T-helper 17 cell (primary cell): Measurements from ENCODE around the gene GPX2. TPM values are rescaled to one million over a fixed set of nuclear protein-coding genes. Genes with fewer than 3 reads are reported as not detected.
"Not testable (repeated sequence)": the region's sequence is repeated elsewhere in the genome, so short reads cannot be mapped to it uniquely, and the experiment has no call there.

Experiments used
- ATAC-seq: fragments of 150-1000 bp; cut with Tn5 transposase; 2 replicates; pipeline ENCODE4 v1.10.0; 2021; ENCODE audit warnings: mild to moderate bottlenecking, moderate library complexity
- DNase-seq, 3 donors: peaks; one replicate each; pipeline versions ENCODE4 v3.0.0 to v3.0.0-alpha.2; 2020 to 2021
- H3K9me3 ChIP-seq: one replicate; pipeline ENCODE4 v1.7.0; 2013; ENCODE audit warnings: low read length, mild to moderate bottlenecking; ENCODE audit not compliant: control insufficient read depth, poor library complexity, severe bottlenecking
- H3K27ac Mint-ChIP-seq: one replicate; pipeline ENCODE4 v1.8.0; 2022; ENCODE audit warnings: mild to moderate bottlenecking, moderate library complexity, mixed read lengths
- H3K27me3 Mint-ChIP-seq: one replicate; pipeline ENCODE4 v1.8.0; 2022; ENCODE audit warnings: mixed read lengths
- H3K36me3 Mint-ChIP-seq: one replicate; pipeline ENCODE4 v1.8.0; 2022; ENCODE audit warnings: low read depth, mixed read lengths
- H3K4me1 Mint-ChIP-seq: one replicate; pipeline ENCODE4 v1.8.0; 2022; ENCODE audit warnings: mild to moderate bottlenecking, mixed read lengths
- H3K4me3 Mint-ChIP-seq: one replicate; pipeline ENCODE4 v1.8.0; 2022; ENCODE audit warnings: mild to moderate bottlenecking, moderate library complexity, mixed read lengths
- total RNA-seq, 4 donors: library from RNA in 2 of 4; stranded (reverse) in 2 of 4; gene quantifications; one replicate each; pipeline ENCODE4 v1.2.3 and lab custom pipeline; 2022 to 2026

GPX2 gene
- total RNA-seq, 2 donors from 2014 or later, result not detected

DNA sequence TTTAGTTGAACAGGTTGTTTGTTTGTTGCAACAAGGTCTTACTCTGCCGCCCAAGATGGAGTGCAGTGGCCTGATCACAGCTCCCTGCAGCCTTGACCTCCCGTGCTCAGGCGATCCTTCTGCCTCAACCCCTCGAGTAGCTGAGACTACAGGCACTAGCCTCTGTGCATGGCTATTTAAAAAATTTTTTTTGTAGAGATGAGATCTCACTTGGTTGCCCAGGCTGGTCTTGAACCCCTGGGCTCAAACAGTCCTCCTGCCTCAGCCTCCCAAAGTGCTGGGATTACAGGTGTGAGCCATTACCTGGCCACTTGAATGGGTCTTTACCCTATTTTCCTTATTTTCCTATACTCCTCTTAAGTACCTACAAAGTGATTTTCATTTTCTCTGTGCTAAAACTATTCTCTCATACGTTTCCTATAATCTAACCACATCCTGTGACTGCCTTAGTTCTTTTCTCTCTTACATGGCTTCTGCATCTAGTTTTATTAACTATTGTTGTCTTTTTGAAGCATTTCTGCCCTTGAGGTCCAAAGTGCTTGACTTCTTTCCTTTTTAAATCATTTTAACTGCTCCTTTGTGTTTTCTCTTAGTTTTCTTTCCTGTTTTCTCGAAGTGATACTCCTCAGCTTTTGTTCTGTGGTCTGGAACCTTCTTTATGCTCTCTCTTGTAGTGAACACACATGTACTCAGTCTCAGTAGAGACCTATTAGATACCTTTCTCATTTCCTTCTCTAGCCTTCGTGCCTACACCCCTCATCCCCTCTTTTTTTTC lies 14.1 kb downstream of the GPX2 start:
- Mint-ChIP-seq H3K36me3 (no peaks in the 10 kb centered on the region), H3K4me1 (peaks cover 21% of the 10 kb centered on the region), H3K4me3 (no peak overlapping the region), H3K27me3 (no peaks in the 10 kb centered on the region), H3K27ac (no peak overlapping the region)
- DNase-seq, result no peak
- no peaks in the 10 kb centered on the region for H3K9me3 ChIP-seq
- ATAC-seq, result peak; percentile 87

DNA sequence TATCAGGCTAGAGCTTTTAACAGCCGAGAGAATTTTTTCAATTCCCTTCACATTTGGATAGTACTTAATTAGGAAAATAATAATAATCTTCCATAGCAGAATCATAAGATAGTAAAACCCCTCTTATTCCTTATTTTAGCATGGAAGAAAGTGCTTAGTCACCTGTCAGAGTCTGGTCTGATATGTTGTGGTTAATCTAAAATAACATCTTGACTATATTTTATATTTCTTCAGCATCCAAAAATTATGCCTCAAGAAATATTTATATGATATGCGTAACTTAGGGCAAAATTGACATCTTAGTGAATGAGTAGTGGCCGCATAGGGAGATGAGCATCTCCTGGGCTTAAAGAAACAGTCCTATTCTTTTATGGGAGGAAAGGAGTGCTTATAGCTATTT lies 15.5 kb downstream of the GPX2 start:
- Mint-ChIP-seq H3K4me3 (no peak overlapping the region), H3K27ac (no peak overlapping the region)

DNA sequence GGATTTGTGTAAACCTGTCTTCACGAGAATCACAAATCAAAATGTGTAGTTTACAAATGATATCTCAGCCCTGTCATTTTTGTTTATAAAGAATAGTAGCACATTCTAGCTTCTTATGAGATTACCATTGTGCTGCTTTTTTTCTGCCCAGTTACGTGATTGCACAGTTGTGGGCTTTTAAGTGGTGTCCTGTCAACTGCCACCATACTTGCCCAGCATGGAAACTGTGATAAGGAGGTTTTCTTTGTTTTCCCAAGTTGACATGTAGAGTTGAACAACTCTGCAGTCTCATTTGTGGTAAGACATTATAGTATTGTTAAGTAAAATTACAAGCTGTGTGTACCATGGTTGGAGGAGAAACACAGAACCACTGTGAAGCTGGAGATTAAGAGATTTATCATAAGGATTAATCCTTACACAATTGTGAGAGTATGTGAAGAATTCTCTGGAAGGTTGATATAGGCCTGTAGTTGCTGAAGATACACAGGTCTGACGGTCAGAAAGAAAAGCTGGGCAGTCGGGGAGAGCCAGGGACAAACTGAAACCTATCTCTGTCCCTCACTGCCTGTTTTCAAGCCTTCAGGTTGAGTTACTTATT lies 16.0 kb downstream of the GPX2 start:
- H3K4me1 Mint-ChIP-seq, result peaks cover 29% of the 10 kb centered on the region
- peaks cover 3% of the 10 kb centered on the region for H3K36me3 Mint-ChIP-seq
- H3K27ac Mint-ChIP-seq, result no peak overlapping the region
- H3K27me3 Mint-ChIP-seq, result no peaks in the 10 kb centered on the region
- H3K4me3 Mint-ChIP-seq, result no peak overlapping the region
- no peaks in the 10 kb centered on the region for H3K9me3 ChIP-seq
- DNase-seq, result no peak
- no peak for ATAC-seq

More for the DNA sequence above, 15.5 kb downstream of the GPX2 start:
- Mint-ChIP-seq H3K36me3 (no peaks in the 10 kb centered on the region), H3K27me3 (no peaks in the 10 kb centered on the region), H3K4me1 (peaks cover 24% of the 10 kb centered on the region)
- no peak for ATAC-seq
- H3K9me3 ChIP-seq, result no peaks in the 10 kb centered on the region
- DNase-seq, result no peak

DNA sequence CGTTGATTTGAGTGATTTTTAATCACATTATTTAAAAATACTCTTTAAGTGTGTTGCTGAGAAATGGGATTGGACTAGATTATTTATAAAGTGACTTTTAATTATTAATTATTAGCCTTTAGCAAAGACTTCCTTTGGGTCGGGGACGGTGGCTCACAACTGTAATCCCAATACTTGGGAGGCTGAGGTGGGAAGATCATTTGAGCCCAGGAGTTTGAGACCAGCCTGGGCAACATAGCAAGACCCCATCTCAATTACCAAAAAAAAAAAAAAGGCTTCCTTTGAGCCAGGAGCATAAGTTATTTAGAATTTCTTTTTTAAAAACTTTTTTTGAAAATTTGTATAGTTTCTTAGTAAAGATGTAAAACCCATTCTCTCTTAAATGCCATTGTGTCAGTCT lies 19.5 kb downstream of the GPX2 start:
- H3K4me3 Mint-ChIP-seq, result no peak overlapping the region
- no peaks in the 10 kb centered on the region for H3K9me3 ChIP-seq
- H3K27ac Mint-ChIP-seq, result peak overlapping the region; percentile 63
- H3K4me1 Mint-ChIP-seq, result peaks cover 35% of the 10 kb centered on the region
- DNase-seq (no peak), ATAC-seq (no peak)
- peaks cover 3% of the 10 kb centered on the region for H3K36me3 Mint-ChIP-seq
- no peaks in the 10 kb centered on the region for H3K27me3 Mint-ChIP-seq

DNA sequence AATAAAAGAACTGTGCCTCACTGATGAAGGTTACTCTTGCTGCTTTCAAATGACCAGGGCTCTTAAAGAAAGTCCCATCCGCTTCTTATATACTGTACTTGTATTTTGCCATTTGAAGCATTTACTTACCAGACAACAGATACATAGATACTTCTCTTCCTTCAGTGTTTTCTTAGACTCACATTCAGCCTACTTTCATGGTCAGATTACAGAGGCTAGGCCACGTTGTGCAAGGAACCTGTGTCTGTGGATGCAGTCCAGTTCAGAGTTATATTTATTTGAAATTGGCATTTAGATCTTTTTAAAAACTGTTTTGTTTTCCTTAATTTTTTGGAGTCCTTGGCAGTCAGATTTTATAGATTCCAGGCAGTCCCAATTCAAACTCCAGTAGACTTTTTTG lies 22.1 kb downstream of the GPX2 start:
- no peaks in the 10 kb centered on the region for H3K9me3 ChIP-seq
- Mint-ChIP-seq H3K27ac (peak overlapping the region; percentile 83), H3K4me3 (peak overlapping the region; percentile 10), H3K27me3 (no peaks in the 10 kb centered on the region), H3K36me3 (peaks cover 7% of the 10 kb centered on the region), H3K4me1 (peaks cover 53% of the 10 kb centered on the region)
- ATAC-seq (no peak), DNase-seq (no peak)

DNA sequence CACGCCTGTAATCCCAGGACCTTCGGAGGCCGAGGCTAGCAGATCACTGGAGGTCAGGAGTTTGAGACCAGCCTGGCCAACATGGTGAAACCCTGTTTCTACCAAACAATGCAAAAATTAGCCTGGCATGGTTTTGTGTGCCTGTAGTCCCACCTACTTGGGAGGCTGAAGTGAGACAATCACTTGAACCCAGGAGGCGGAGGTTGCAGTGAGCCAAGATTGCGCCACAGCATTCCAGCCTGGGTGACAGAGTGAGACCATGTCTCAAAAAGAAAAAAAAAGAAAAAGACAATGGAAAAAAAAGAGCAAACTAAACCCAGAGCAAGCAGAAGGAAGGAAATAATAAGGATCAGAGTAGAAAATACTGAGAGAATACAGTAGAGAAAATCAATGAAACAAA lies 22.9 kb downstream of the GPX2 start:
- no peak overlapping the region for H3K4me3 Mint-ChIP-seq
- no peaks in the 10 kb centered on the region for H3K27me3 Mint-ChIP-seq
- peak overlapping the region; percentile 41 for H3K27ac Mint-ChIP-seq
- H3K36me3 Mint-ChIP-seq, result peaks cover 7% of the 10 kb centered on the region
- H3K9me3 ChIP-seq, result no peaks in the 10 kb centered on the region
- DNase-seq, result no peak
- ATAC-seq, result no peak
- H3K4me1 Mint-ChIP-seq, result peaks cover 57% of the 10 kb centered on the region

DNA sequence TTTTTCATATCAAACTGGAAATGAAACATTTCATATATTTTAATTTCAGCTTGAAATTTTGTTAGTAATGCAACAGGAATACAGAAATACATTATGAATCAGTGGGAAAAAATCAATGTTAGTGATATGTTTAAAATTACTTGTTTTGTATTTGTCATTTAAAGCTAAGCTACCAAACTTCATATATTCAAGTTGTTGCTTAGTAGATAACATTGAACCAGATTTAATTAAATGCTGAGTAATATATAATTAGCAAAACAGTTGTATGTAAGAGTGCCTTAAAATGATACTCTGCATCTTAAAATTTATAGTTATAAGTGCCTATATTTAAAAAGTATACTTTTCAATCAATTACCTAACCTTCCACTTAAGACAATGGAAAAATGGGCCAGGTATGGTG lies 23.3 kb downstream of the GPX2 start:
- Mint-ChIP-seq H3K27me3 (no peaks in the 10 kb centered on the region), H3K36me3 (peaks cover 7% of the 10 kb centered on the region), H3K4me3 (no peak overlapping the region), H3K4me1 (peaks cover 57% of the 10 kb centered on the region), H3K27ac (peak overlapping the region; percentile 98)
- H3K9me3 ChIP-seq, result no peaks in the 10 kb centered on the region
- ATAC-seq (no peak), DNase-seq (no peak)

DNA sequence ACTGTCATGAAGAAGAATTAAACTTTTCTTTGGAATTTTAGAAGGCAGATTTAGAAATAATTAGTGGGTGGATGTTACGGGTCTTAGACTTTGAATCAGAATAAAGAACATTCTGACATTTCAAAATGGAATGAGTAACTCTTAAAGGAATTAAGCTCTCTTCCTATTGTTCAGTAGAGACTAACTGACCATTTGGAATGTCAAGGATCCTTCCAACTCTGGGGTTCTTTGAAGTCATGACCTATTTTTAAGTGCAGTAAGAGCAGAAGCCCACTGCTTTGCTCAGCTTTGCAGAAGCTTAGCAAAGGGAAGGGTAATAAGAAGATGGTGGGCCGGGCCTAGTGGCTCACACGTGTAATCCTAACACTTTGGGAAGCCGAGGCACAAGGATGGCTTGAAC lies 24.3 kb downstream of the GPX2 start:
- Mint-ChIP-seq H3K27me3 (no peaks in the 10 kb centered on the region), H3K4me1 (peaks cover 57% of the 10 kb centered on the region), H3K27ac (peak overlapping the region; percentile 98), H3K4me3 (peak overlapping the region; percentile 19), H3K36me3 (peaks cover 7% of the 10 kb centered on the region)
- no peaks in the 10 kb centered on the region for H3K9me3 ChIP-seq
- no peak for DNase-seq
- no peak for ATAC-seq

DNA sequence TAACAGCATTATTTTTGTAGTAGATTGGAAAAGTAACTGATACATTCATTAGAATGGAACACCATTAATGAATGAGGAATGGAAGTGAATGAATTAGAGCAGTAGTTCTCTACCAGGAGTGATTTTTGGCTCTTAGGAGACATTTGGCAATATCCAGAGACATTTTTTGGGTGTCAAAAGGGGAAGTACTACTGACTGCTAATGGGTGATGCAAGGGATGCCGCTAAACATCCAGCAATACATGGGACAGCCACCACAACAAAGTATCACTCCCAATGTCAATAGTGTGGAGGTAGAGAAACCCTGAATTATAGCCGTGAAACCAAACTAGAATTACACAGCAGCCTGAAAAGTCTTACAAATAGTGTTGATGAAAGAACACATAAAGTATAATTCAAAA lies 26.7 kb downstream of the GPX2 start:
- Mint-ChIP-seq H3K27ac (peak overlapping the region; percentile 98), H3K4me3 (peak overlapping the region; percentile 94)

DNA sequence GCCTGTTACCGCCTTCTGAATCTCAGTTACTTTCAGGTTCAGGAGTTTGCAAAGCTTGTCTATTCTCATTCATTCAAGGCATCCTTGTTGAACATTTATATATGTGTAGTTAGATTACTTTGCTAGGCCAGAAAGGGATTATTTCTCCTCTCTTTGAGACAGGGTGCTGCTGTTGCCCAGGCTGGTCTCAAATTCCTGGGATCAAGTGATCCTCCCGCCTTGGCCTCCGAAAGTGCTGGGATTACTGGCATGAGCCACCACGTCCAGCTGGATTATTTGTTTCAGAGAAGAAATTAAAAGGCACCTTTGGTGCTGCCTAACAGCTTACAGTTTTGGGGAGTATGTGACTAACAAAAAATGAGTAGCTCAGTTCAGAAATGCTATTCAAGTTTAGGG lies 27.5 kb downstream of the GPX2 start:
- no peak for ATAC-seq
- Mint-ChIP-seq H3K36me3 (peaks cover 4% of the 10 kb centered on the region), H3K27ac (peak overlapping the region; percentile 98), H3K27me3 (no peaks in the 10 kb centered on the region), H3K4me1 (peaks cover 43% of the 10 kb centered on the region), H3K4me3 (peak overlapping the region; percentile 94)
- DNase-seq, result no peak
- no peaks in the 10 kb centered on the region for H3K9me3 ChIP-seq

More for the DNA sequence above, 26.7 kb downstream of the GPX2 start:
- H3K4me1 Mint-ChIP-seq, result peaks cover 49% of the 10 kb centered on the region
- ATAC-seq (no peak), DNase-seq (no peak)
- H3K36me3 Mint-ChIP-seq, result peaks cover 4% of the 10 kb centered on the region
- no peaks in the 10 kb centered on the region for H3K9me3 ChIP-seq
- no peaks in the 10 kb centered on the region for H3K27me3 Mint-ChIP-seq

DNA sequence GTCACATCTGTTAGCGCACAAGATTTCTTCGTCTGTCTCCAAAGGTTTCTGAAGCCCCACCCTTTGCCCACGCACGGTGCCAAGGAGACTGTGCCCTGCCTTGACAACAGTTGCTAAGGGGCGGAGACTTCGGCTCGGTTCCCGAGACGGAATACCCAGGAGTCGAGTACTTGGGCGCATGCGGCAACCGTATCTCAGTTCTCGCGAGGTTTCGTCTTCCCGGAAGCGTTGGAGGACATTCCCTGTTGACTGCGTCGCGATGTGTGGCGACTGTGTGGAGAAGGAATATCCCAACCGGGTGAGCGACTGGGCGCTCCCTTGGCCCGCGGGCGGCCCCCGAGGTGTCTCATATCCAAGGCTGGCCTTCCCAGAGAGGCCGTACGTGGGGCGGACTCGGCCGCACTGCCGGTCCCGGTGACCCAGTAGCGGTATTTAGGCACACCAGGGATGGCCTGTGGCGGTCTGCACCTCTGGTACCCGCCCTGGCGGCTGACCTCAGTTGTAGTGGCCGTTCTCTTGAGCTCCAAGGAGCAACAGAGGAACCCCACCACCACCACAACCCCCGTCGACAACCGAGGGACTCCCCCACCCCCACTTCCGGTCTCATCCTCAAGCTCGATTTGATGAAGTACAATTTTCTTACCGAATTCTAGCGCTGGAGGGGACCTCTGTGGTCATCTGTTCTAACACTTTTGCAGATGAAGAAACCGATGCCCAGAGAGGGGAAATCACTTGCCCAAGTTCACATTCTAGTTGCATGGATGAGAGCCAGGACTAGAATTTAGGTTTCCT lies 28.1 kb downstream of the GPX2 start, which contains the start of gene CHURC1:
CHURC1 (plus strand) TSS at position 219 of the 792 bp plus-strand sequence; CDS start at position 260, 41 bp downstream.
- peak; percentile 96 for ATAC-seq
- peaks cover 4% of the 10 kb centered on the region for H3K36me3 Mint-ChIP-seq

DNA sequence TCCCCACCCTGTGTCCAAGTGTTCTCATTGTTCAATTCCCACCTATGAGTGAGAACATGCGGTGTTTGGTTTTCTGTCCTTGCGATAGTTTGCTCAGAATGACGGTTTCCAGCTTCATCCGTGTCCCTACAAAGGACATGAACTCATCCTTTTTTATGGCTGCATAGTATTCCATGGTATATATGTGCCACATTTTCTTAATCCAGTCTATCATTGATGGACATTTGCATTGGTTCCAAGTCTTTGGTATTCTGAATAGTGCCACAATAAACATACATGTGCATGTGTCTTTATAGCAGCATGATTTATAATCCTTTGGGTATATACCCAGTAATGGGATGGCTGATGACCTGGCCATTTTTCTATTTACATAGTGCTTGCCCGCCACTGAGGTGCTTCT lies 29.1 kb downstream of the GPX2 start:
- ATAC-seq, result not testable (repeated sequence)
- H3K27ac Mint-ChIP-seq, result peak overlapping the region; percentile 98

More for the DNA sequence above, 28.1 kb downstream of the GPX2 start, which contains the start of gene CHURC1:
- Mint-ChIP-seq H3K27ac (peak within 1 kb of the TSS; percentile 98), H3K4me3 (peak within 1 kb of the TSS; percentile 94), H3K27me3 (no peaks in the 10 kb centered on the region), H3K4me1 (peaks cover 40% of the 10 kb centered on the region)
- peak; percentile 89 to 95 (median 94) for DNase-seq
- no peaks in the 10 kb centered on the region for H3K9me3 ChIP-seq

DNA sequence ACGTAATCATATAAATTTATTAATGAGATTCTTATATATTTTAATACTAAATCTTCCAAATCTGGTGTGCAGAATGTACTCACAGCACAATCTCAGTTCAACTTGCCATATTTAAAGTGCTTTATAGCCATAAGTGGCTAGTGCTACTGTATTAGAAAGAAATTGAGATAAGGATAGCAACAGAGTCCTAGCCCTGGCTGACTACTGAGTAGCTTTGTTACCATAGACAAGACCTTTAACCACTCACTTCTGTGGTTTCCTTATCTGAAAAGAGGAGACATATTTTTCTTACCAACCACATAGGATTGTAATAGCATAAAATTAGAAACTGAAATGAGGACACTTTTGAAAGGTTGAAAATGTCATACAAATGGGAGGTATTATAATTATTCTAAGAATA lies 30.3 kb downstream of the GPX2 start:
- ATAC-seq (no peak), DNase-seq (no peak)
- no peaks in the 10 kb centered on the region for H3K9me3 ChIP-seq
- Mint-ChIP-seq H3K27me3 (peaks cover 4% of the 10 kb centered on the region), H3K4me1 (peaks cover 29% of the 10 kb centered on the region), H3K36me3 (no peaks in the 10 kb centered on the region), H3K4me3 (no peak overlapping the region), H3K27ac (no peak overlapping the region)

More for the DNA sequence above, 29.1 kb downstream of the GPX2 start:
- H3K9me3 ChIP-seq, H3K27me3 Mint-ChIP-seq, DNase-seq, H3K36me3 Mint-ChIP-seq, H3K4me3 Mint-ChIP-seq: not testable (repeated sequence)
- H3K4me1 Mint-ChIP-seq, result peaks cover 39% of the 10 kb centered on the region
